Measurements from ENCODE around the gene ADAMTS14. TPM values are rescaled to one million over a fixed set of nuclear protein-coding genes. Genes with fewer than 3 reads are reported as not detected.

ADAMTS14 gene
- total RNA-seq, 3 donors from 2014 or later: under 0.01 to 0.15 (median under 0.01) TPM

GRCh38 chr10:70737250-70737649 is 64.9 kb downstream of the ADAMTS14 start:
- no peak overlapping the region for H3K4me3 ChIP-seq
- no peak overlapping the region for H3K27ac ChIP-seq
- TF ChIP-seq CTCF (IDR thresholded peaks at IDR 0.05) (no peak), POLR2AphosphoS5 (IDR thresholded peaks at IDR 0.05) (no peak), POLR2A (IDR thresholded peaks at IDR 0.05) (no peak)
- intact Hi-C loops (cut with DNase I; ENCODE audit: low total_unique reads): no loop called here
- no peaks in the 10 kb centered on the region for H3K36me3 ChIP-seq
- no peak for DNase-seq (ENCODE audit: low spot score in 2 of 2)
- H3K4me1 ChIP-seq: no peaks in the 10 kb centered on the region
- H3K27me3 ChIP-seq: no peaks in the 10 kb centered on the region
- no peaks in the 10 kb centered on the region for H3K9me3 ChIP-seq

DNA sequence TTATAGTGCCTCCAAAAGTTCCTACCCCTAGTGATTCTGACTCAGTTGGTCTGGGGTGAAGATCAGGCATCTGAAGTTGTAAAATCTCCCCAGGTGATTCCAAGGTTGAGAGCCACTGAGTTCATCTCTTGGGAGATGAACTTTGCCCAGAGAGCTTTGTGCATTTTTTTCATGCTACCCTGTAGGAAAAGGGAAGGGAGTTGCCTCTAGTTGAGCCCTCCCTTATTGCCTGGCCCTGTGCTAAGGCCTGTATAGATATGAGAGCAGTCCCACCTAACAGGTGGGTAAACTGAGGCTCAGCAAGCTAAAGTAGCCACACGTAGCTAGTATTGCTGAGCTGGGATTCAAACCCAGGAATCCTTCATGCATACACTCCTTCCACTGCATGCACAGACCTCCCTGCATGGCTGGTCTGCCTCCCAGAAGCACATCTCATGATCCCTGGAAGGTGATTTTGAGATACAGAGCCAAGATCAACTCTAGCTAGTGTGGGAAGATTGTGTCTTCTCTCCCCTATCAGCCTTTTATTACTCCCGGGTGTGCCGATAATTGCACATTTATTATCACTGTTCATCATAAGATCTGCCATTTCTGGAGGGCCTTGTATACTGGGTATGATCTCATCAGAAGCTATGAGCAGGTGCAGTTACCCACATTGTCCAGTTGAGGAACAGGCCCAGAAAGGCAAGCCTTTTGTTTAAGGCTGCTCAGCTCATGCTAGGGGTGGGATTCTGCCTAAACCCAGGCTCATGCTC is 65.9 kb downstream of the ADAMTS14 start:
- Histone ChIP-seq H3K27ac (no peak overlapping the region), H3K9me3 (no peaks in the 10 kb centered on the region), H3K4me1 (no peaks in the 10 kb centered on the region), H3K36me3 (no peaks in the 10 kb centered on the region), H3K27me3 (no peaks in the 10 kb centered on the region), H3K4me3 (no peak overlapping the region)
- TF ChIP-seq POLR2AphosphoS5 (IDR thresholded peaks at IDR 0.05): no peak
- TF ChIP-seq CTCF (IDR thresholded peaks at IDR 0.05): no peak
- no peak for TF ChIP-seq POLR2A (IDR thresholded peaks at IDR 0.05)
- intact Hi-C loops (cut with DNase I; ENCODE audit: low total_unique reads): no loop called here
- no peak for DNase-seq (ENCODE audit: low spot score in 2 of 2)

DNA sequence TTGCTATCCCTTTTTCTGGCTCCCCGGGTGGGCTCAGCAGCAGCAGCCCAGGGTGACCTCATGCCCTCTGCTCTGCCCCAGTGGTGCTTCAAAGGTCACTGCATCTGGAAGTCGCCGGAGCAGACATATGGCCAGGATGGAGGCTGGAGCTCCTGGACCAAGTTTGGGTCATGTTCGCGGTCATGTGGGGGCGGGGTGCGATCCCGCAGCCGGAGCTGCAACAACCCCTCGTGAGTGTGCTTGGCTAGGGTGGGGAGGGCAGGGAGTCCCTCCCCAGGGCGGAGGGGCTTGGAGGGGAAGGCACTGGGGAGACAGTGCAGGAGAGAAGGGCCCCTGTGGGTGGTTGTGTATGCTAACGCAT is 66.4 kb downstream of the ADAMTS14 start:
- no peaks in the 10 kb centered on the region for H3K27me3 ChIP-seq
- H3K9me3 ChIP-seq: no peaks in the 10 kb centered on the region
- TF ChIP-seq CTCF (IDR thresholded peaks at IDR 0.05) (no peak), POLR2A (IDR thresholded peaks at IDR 0.05) (no peak), POLR2AphosphoS5 (IDR thresholded peaks at IDR 0.05) (no peak)
- no peak overlapping the region for H3K27ac ChIP-seq
- H3K4me3 ChIP-seq: no peak overlapping the region
- no peaks in the 10 kb centered on the region for H3K36me3 ChIP-seq
- intact Hi-C loops (cut with DNase I; ENCODE audit: low total_unique reads): no loop called here
- DNase-seq (ENCODE audit: low spot score in 2 of 2): no peak
- H3K4me1 ChIP-seq: no peaks in the 10 kb centered on the region

- intact Hi-C loops (cut with DNase I; ENCODE audit: low total_unique reads): no loop called here
- Histone ChIP-seq H3K4me1 (no peaks in the 10 kb centered on the region), H3K9me3 (no peaks in the 10 kb centered on the region), H3K4me3 (no peak overlapping the region), H3K36me3 (no peaks in the 10 kb centered on the region), H3K27ac (no peak overlapping the region), H3K27me3 (no peaks in the 10 kb centered on the region)
- TF ChIP-seq POLR2A (IDR thresholded peaks at IDR 0.05) (no peak), CTCF (IDR thresholded peaks at IDR 0.05) (no peak), POLR2AphosphoS5 (IDR thresholded peaks at IDR 0.05) (no peak)
- DNase-seq (ENCODE audit: low spot score in 2 of 2): no peak
These were observed 68.3 kb downstream of the ADAMTS14 start for GRCh38 chr10:70740406-70741288.
